Osteocyte (in vitro differentiated cells): Measurements from ENCODE around the gene SLC5A4. TPM values are rescaled to one million over a fixed set of nuclear protein-coding genes. Genes with fewer than 3 reads are reported as not detected.
A peak's percentile ranks its signal among the peaks of the same experiment; 100 is the strongest.

Source experiments
- DNase-seq: peaks from one replicate; pipeline ENCODE4 v3.0.0; 2021; ENCODE audit warnings: mixed read lengths; ENCODE audit not compliant: unreplicated experiment; ENCODE audit errors: extremely low spot score
- H3K27ac Mint-ChIP-seq: one replicate; pipeline ENCODE4 v1.8.0; 2021; ENCODE audit warnings: mild to moderate bottlenecking, mixed read lengths; ENCODE audit not compliant: unreplicated experiment
- H3K27me3 Mint-ChIP-seq: one replicate; pipeline ENCODE4 v1.8.0; 2021; ENCODE audit warnings: mixed read lengths; ENCODE audit not compliant: unreplicated experiment
- H3K36me3 Mint-ChIP-seq: one replicate; pipeline ENCODE4 v1.8.0; 2021; ENCODE audit warnings: mixed read lengths; ENCODE audit not compliant: unreplicated experiment
- H3K4me1 Mint-ChIP-seq: one replicate; pipeline ENCODE4 v1.8.0; 2021; ENCODE audit warnings: mixed read lengths; ENCODE audit not compliant: unreplicated experiment
- H3K4me3 Mint-ChIP-seq: one replicate; pipeline ENCODE4 v1.8.0; 2021; ENCODE audit warnings: mild to moderate bottlenecking, moderate library complexity, mixed read lengths; ENCODE audit not compliant: unreplicated experiment
- H3K9me3 Mint-ChIP-seq: one replicate; pipeline ENCODE4 v1.8.0; 2021; ENCODE audit warnings: mixed read lengths; ENCODE audit not compliant: unreplicated experiment
- CTCF ChIP-seq: fragments of 200-600 bp; sonication (generic); IDR thresholded peaks from 2 replicates; pipeline ENCODE4 v1.5.0; 2021; ENCODE audit warnings: antibody characterized with exemption, mild to moderate bottlenecking, moderate library complexity
- total RNA-seq: library from RNA; stranded (reverse); gene quantifications from 2 replicates; pipeline ENCODE4 v1.2.1, GENCODE V29; 2021

The SLC5A4 gene
- total RNA-seq, 1 donor from 2014 or later, result not detected

GRCh38 chr22:32261306-32261705, 6.2 kb upstream of the SLC5A4 start:
- Mint-ChIP-seq H3K4me3 (no peak overlapping the region), H3K4me1 (peaks cover 7% of the 10 kb centered on the region), H3K27ac (no peak overlapping the region), H3K36me3 (no peaks in the 10 kb centered on the region), H3K9me3 (no peaks in the 10 kb centered on the region), H3K27me3 (peaks cover 13% of the 10 kb centered on the region)
- peak; percentile 78 for DNase-seq
- TF ChIP-seq CTCF, result no peak

- no peak for TF ChIP-seq CTCF
- Mint-ChIP-seq H3K36me3 (no peaks in the 10 kb centered on the region), H3K4me3 (no peak overlapping the region), H3K27me3 (peaks cover 15% of the 10 kb centered on the region), H3K27ac (no peak overlapping the region), H3K4me1 (no peaks in the 10 kb centered on the region), H3K9me3 (no peaks in the 10 kb centered on the region)
- no peak for DNase-seq
Measured at GRCh38 chr22:32258791-32259190, 3.6 kb upstream of the SLC5A4 start.

- no peak for TF ChIP-seq CTCF
- no peaks in the 10 kb centered on the region for H3K4me1 Mint-ChIP-seq
- no peak for DNase-seq
- H3K27me3 Mint-ChIP-seq, result peaks cover 18% of the 10 kb centered on the region
- H3K36me3 Mint-ChIP-seq, result no peaks in the 10 kb centered on the region
- no peaks in the 10 kb centered on the region for H3K9me3 Mint-ChIP-seq
- no peak overlapping the region for H3K27ac Mint-ChIP-seq
- H3K4me3 Mint-ChIP-seq, result no peak overlapping the region
Measured at GRCh38 chr22:32255726-32256125, 579 bp upstream of the SLC5A4 start.

GRCh38 chr22:32249231-32249630, 5.9 kb downstream of the SLC5A4 start:
- no peaks in the 10 kb centered on the region for H3K4me1 Mint-ChIP-seq
- H3K27me3 Mint-ChIP-seq, result peaks cover 5% of the 10 kb centered on the region
- no peak overlapping the region for H3K4me3 Mint-ChIP-seq
- H3K36me3 Mint-ChIP-seq, result no peaks in the 10 kb centered on the region
- no peak for TF ChIP-seq CTCF
- no peaks in the 10 kb centered on the region for H3K9me3 Mint-ChIP-seq
- no peak overlapping the region for H3K27ac Mint-ChIP-seq
- DNase-seq, result no peak

GRCh38 chr22:32248276-32248675, 6.9 kb downstream of the SLC5A4 start:
- H3K4me1 Mint-ChIP-seq, result no peaks in the 10 kb centered on the region
- TF ChIP-seq CTCF, result no peak
- H3K4me3 Mint-ChIP-seq, result no peak overlapping the region
- DNase-seq, result no peak
- no peak overlapping the region for H3K27ac Mint-ChIP-seq
- peaks cover 5% of the 10 kb centered on the region for H3K27me3 Mint-ChIP-seq
- H3K9me3 Mint-ChIP-seq, result no peaks in the 10 kb centered on the region
- H3K36me3 Mint-ChIP-seq, result no peaks in the 10 kb centered on the region
